NB4 (cell line): ENCODE results near the gene PTGIS.

Experiments used
- MYC ChIP-seq: IDR thresholded peaks from 2 replicates; pipeline ENCODE4 v1.6.1; 2011; ENCODE audit warnings: low read depth, low read length
- POLR2A ChIP-seq: IDR thresholded peaks from 2 replicates; pipeline ENCODE4 v1.6.1; 2011; ENCODE audit warnings: mild to moderate bottlenecking; ENCODE audit not compliant: insufficient read length; ENCODE audit errors: extremely low read depth
- TF ChIP-seq, protein P1 (sequence below): IDR thresholded peaks from one replicate; pipeline ENCODE4 v1.5.1; 2012; ENCODE audit warnings: low read depth, low read length
- TF ChIP-seq, protein P2 (sequence below): IDR thresholded peaks from 2 replicates; pipeline ENCODE4 v1.6.1; 2011; ENCODE audit warnings: low read depth, low read length

DNA sequence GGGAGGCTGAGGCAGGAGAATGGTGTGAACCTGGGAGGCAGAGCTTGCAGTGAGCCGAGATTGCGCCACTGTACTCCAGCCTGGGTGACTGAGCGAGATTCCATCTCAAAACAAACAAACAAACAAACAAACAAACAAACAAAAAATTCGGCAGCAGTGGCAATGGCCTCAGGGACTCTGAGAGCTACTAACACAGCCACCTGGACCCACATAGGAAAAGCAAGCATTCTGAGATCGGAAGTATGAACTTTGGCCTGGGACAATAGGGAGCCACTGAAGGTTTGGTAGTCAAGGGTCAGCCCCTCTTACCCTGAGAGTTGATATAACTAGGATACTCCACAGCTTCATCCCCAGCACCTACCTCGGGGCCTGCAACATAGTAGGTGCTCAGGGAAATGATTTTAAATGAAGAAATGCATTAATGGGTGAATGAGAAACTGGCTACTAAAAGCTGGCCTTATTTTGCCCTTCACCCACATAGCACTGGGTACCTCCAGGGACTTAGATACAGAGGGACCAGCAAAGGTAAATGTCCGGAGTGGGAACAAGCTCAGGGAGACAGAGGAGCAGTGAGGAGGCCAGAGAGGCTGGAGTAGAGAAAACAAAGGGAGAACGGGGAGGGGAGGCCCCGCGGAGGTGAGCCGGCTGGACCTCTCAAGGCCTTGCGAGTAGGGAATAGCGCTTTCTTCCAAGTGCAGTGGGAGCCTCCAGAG, 46.6 kb upstream of the PTGIS start:
- TF ChIP-seq, protein P1, sequence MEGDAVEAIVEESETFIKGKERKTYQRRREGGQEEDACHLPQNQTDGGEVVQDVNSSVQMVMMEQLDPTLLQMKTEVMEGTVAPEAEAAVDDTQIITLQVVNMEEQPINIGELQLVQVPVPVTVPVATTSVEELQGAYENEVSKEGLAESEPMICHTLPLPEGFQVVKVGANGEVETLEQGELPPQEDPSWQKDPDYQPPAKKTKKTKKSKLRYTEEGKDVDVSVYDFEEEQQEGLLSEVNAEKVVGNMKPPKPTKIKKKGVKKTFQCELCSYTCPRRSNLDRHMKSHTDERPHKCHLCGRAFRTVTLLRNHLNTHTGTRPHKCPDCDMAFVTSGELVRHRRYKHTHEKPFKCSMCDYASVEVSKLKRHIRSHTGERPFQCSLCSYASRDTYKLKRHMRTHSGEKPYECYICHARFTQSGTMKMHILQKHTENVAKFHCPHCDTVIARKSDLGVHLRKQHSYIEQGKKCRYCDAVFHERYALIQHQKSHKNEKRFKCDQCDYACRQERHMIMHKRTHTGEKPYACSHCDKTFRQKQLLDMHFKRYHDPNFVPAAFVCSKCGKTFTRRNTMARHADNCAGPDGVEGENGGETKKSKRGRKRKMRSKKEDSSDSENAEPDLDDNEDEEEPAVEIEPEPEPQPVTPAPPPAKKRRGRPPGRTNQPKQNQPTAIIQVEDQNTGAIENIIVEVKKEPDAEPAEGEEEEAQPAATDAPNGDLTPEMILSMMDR, result no peak
- TF ChIP-seq POLR2A, result no peak
- TF ChIP-seq, protein P2, sequence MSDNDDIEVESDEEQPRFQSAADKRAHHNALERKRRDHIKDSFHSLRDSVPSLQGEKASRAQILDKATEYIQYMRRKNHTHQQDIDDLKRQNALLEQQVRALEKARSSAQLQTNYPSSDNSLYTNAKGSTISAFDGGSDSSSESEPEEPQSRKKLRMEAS, result no peak
- no peak for TF ChIP-seq MYC
